Measurements from ENCODE around the gene LAMA2. TPM values are rescaled to one million over a fixed set of nuclear protein-coding genes. Genes with fewer than 3 reads are reported as not detected.
"Not testable (repeated sequence)": the region's sequence is repeated elsewhere in the genome, so short reads cannot be mapped to it uniquely, and the experiment has no call there.

LAMA2 gene
- total RNA-seq, 1 donor from 2014 or later: 0.23 TPM

DNA sequence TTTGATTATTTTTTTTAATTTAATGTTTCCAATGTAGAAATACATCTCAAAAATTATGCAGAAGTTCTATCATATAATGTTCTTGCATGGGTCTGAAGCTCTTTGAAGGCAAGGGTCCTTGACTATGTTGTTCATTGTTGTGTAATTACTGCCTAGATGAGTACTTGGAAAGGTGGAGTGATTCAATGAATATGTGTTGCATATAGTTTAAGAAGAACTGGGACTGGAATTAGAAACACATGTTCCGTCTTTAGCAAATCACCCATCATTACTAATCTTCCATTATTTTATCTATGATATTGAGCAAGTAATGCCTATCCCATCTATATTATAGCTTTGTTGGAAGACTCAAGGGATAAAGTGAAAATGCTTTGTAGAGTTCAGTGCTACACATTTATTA lies 147.3 kb downstream of the LAMA2 start:
- Mint-ChIP-seq H3K9me3 (no peaks in the 10 kb centered on the region), H3K27me3 (ENCODE audit: low read depth) (no peaks in the 10 kb centered on the region), H3K36me3 (ENCODE audit: low read depth) (no peaks in the 10 kb centered on the region), H3K4me3 (ENCODE audit: low read depth) (no peak overlapping the region), H3K4me1 (ENCODE audit: low read depth) (no peaks in the 10 kb centered on the region), H3K27ac (no peak overlapping the region)
- DNase-seq (ENCODE audit: low spot score): no peak
- intact Hi-C loops (cut with micrococcal nuclease): no loop called here

DNA sequence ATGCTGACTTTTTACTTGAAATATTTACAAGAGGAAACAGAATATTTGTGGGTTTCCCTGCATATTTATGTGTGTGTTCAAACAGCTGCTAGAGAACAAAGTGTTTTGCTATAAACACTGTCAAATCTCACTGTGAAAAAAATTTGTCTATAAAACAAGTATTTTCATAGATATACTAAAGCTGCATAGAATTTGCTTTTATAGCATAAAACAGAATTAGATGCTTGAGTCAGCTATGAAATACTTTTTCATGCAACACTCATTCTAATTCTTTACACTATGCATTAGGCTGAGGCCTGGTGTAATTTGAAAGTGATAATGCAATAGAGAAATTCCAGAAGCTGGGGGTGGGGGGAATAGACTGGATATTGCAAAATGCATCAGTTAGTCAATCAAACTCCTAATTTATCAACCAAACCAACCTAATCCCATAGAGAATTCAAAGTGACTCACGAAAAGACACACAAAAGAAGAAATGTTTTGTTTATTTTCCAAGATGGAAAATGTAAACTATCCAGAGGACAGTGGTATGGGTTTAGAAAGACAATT lies 148.2 kb downstream of the LAMA2 start:
- DNase-seq (ENCODE audit: low spot score): no peak
- no peak overlapping the region for H3K4me3 Mint-ChIP-seq (ENCODE audit: low read depth)
- no peaks in the 10 kb centered on the region for H3K36me3 Mint-ChIP-seq (ENCODE audit: low read depth)
- no peaks in the 10 kb centered on the region for H3K4me1 Mint-ChIP-seq (ENCODE audit: low read depth)
- no peaks in the 10 kb centered on the region for H3K9me3 Mint-ChIP-seq
- intact Hi-C loops (cut with micrococcal nuclease): no loop called here
- H3K27me3 Mint-ChIP-seq (ENCODE audit: low read depth): no peaks in the 10 kb centered on the region
- no peak overlapping the region for H3K27ac Mint-ChIP-seq

DNA sequence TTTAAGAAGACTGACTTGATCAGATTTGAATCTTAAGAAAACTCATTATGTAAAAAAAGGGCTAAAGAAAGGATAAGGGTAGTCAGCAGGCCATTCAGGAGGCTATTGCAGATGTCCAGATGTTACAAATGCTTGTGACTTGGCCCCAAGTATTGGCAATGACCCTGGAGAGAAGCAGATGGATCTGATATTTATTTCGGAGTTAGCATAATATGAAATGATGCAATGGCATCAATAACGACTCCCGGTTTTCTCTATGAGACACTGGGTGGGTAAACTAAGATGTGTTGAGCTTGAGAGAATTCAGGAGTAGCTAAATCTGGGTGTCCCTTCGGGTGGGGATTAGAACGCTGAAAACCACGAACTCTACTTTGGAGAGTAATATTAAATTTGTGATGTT lies 149.7 kb downstream of the LAMA2 start:
- intact Hi-C loops (cut with micrococcal nuclease): no loop called here
- no peaks in the 10 kb centered on the region for H3K4me1 Mint-ChIP-seq (ENCODE audit: low read depth)
- H3K4me3 Mint-ChIP-seq (ENCODE audit: low read depth): no peak overlapping the region
- H3K27ac Mint-ChIP-seq: no peak overlapping the region
- H3K9me3 Mint-ChIP-seq: no peaks in the 10 kb centered on the region
- no peaks in the 10 kb centered on the region for H3K36me3 Mint-ChIP-seq (ENCODE audit: low read depth)
- no peak for DNase-seq (ENCODE audit: low spot score)
- H3K27me3 Mint-ChIP-seq (ENCODE audit: low read depth): no peaks in the 10 kb centered on the region

DNA sequence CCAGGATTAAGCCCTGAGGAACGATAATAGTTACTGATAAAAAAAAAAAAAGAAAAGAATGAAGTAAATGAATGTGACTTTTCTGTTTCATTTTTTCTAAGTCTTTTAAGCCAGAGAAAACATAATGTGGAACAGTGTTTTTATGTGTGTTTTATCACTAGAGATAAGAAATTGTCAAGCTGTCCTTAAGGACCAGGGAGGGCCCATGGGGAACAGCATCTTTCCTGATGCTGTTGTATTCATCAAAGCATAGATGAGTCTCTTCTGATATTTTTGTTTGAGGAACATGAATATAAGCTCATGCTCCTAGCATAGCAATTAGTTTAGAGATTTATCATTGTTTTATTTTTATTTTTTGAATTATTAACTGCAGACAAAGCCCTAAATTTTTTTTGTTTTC lies 150.2 kb downstream of the LAMA2 start:
- Mint-ChIP-seq H3K27me3 (ENCODE audit: low read depth) (no peaks in the 10 kb centered on the region), H3K36me3 (ENCODE audit: low read depth) (no peaks in the 10 kb centered on the region), H3K4me3 (ENCODE audit: low read depth) (no peak overlapping the region), H3K4me1 (ENCODE audit: low read depth) (no peaks in the 10 kb centered on the region), H3K9me3 (no peaks in the 10 kb centered on the region), H3K27ac (no peak overlapping the region)
- no peak for DNase-seq (ENCODE audit: low spot score)
- intact Hi-C loops (cut with micrococcal nuclease): no loop called here

DNA sequence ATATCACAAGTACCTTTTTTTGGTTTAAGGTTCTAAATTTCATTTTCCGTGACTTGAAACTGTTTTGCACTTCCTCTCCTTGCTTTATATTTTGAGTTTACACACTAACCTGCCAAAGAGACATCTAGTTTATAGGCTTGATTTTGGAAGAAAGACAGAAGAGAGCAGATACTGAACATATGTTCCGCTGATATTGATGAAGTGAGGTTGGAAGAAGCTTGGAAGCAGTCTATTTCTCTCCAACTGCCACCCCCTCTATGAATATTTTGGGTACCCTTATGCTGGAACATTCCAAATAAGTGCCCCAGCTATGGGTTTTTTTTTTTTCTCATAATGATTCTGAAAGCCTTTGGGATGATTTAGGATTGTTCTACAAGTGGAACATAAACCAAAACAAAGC lies 150.6 kb downstream of the LAMA2 start:
- intact Hi-C loops (cut with micrococcal nuclease): no loop called here
- H3K27me3 Mint-ChIP-seq (ENCODE audit: low read depth): no peaks in the 10 kb centered on the region
- H3K4me1 Mint-ChIP-seq (ENCODE audit: low read depth): no peaks in the 10 kb centered on the region
- no peaks in the 10 kb centered on the region for H3K36me3 Mint-ChIP-seq (ENCODE audit: low read depth)
- H3K27ac Mint-ChIP-seq: no peak overlapping the region
- H3K4me3 Mint-ChIP-seq (ENCODE audit: low read depth): no peak overlapping the region
- no peak for DNase-seq (ENCODE audit: low spot score)
- no peaks in the 10 kb centered on the region for H3K9me3 Mint-ChIP-seq

DNA sequence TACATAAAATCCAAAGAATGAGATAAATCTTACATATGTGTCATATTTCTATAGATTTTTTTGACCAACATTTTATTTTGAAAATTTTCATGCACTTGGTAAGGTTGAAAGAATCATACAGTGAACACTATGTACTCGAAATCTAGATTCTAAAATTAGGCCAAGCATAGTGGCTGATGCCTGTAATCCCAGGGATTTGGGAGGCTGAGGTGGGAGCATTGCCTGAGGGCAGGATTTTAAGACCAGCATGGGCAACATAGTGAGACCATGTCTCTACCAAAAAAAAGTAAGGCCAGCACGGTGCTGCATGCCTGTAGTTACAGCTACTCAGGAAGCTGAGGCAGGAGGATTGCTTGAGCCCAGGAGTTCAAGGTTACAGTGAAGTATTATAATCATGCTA lies 158.6 kb downstream of the LAMA2 start:
- Mint-ChIP-seq H3K36me3 (ENCODE audit: low read depth) (no peaks in the 10 kb centered on the region), H3K27ac (no peak overlapping the region), H3K4me1 (ENCODE audit: low read depth) (no peaks in the 10 kb centered on the region), H3K9me3 (no peaks in the 10 kb centered on the region), H3K4me3 (ENCODE audit: low read depth) (no peak overlapping the region), H3K27me3 (ENCODE audit: low read depth) (no peaks in the 10 kb centered on the region)
- DNase-seq (ENCODE audit: low spot score): no peak
- intact Hi-C loops (cut with micrococcal nuclease): no loop called here

DNA sequence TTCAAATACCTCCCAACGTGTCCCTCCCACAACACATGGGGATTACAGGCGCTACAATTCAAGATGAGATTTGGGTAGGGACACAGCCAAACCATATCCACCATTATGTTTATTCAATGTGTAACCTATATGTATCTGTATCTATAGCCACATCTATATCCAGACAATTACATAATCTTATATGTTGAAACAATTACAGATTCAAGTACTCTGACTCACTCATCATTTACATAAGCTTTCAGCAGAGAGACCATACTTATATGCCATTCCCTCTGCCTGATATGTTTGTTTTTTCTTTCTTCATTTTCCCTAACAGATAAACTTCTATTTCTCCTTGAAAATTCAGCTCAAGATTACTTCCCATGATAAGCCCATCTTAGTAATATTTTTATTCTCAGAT lies 163.6 kb downstream of the LAMA2 start:
- Mint-ChIP-seq H3K36me3 (ENCODE audit: low read depth) (no peaks in the 10 kb centered on the region), H3K27ac (no peak overlapping the region), H3K9me3 (no peaks in the 10 kb centered on the region), H3K27me3 (ENCODE audit: low read depth) (no peaks in the 10 kb centered on the region), H3K4me1 (ENCODE audit: low read depth) (no peaks in the 10 kb centered on the region), H3K4me3 (ENCODE audit: low read depth) (no peak overlapping the region)
- intact Hi-C loops (cut with micrococcal nuclease): no loop called here
- no peak for DNase-seq (ENCODE audit: low spot score)

DNA sequence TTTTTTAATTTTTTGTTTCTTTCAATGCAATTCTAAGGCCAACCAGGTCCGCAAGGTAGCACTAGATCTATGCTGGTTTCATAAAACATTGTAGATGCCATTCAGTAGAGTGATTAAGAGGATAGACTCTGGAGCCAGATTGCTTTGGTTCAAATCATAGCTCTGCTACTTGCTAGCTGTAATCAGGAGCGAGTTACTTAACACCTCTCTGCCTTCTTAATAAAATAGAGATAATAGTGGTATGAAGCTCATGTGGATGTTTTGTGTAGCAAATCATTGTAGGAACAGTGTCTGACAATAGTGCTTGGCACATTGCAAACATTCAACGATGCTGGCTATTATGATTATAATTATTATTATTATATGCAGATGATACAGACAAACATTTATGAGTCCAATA lies 164.9 kb downstream of the LAMA2 start:
- H3K27me3 Mint-ChIP-seq (ENCODE audit: low read depth): no peaks in the 10 kb centered on the region
- H3K36me3 Mint-ChIP-seq (ENCODE audit: low read depth): no peaks in the 10 kb centered on the region
- H3K4me3 Mint-ChIP-seq (ENCODE audit: low read depth): no peak overlapping the region
- intact Hi-C loops (cut with micrococcal nuclease): no loop called here
- H3K9me3 Mint-ChIP-seq: no peaks in the 10 kb centered on the region
- DNase-seq (ENCODE audit: low spot score): no peak
- H3K27ac Mint-ChIP-seq: no peak overlapping the region
- H3K4me1 Mint-ChIP-seq (ENCODE audit: low read depth): no peaks in the 10 kb centered on the region

DNA sequence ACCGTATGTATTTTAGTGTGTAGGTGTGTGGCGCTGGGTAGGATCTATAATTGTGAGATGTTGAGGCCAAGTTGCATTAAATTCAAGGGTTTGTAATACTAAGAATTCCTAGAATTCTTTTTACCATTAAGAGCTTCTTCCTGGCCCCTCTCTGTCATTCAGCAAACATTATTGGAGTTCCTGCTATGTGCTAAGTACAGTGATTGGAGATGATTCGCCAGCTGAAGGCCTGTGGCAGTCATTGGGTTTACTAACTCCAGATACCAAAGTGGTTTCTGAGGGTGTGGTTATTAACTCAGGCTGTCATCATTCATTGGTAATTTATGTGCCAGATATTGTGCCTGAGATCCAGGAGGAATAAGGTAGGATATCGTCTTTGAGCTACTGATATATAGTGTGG lies 167.1 kb downstream of the LAMA2 start:
- intact Hi-C loops (cut with micrococcal nuclease): no loop called here
- no peaks in the 10 kb centered on the region for H3K27me3 Mint-ChIP-seq (ENCODE audit: low read depth)
- no peaks in the 10 kb centered on the region for H3K9me3 Mint-ChIP-seq
- no peaks in the 10 kb centered on the region for H3K36me3 Mint-ChIP-seq (ENCODE audit: low read depth)
- no peak for DNase-seq (ENCODE audit: low spot score)
- no peaks in the 10 kb centered on the region for H3K4me1 Mint-ChIP-seq (ENCODE audit: low read depth)
- H3K27ac Mint-ChIP-seq: no peak overlapping the region
- no peak overlapping the region for H3K4me3 Mint-ChIP-seq (ENCODE audit: low read depth)

DNA sequence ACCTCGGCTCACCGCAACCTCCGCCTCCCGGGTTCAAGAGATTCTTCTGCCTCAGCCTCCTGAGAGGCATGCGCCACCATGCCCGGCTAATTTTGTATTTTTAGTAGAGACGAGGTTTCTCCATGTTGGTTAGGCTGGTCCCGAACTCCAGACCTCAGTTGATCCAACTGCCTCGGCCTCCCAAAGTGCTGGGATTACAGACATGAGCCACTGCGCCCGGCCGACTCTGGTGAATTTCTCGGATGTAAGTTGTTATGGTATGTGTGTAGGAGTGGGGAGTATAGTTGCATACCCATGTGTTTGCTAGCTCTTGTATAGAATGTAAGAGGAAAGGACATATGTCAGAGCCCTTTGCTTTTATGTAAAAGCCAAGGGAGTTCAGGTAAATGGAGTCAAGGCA lies 170.2 kb downstream of the LAMA2 start:
- H3K4me3 Mint-ChIP-seq (ENCODE audit: low read depth); H3K27me3 Mint-ChIP-seq (ENCODE audit: low read depth); H3K27ac Mint-ChIP-seq; H3K36me3 Mint-ChIP-seq (ENCODE audit: low read depth); intact Hi-C loops (cut with micrococcal nuclease); H3K4me1 Mint-ChIP-seq (ENCODE audit: low read depth); H3K9me3 Mint-ChIP-seq; DNase-seq (ENCODE audit: low spot score): not testable (repeated sequence)

DNA sequence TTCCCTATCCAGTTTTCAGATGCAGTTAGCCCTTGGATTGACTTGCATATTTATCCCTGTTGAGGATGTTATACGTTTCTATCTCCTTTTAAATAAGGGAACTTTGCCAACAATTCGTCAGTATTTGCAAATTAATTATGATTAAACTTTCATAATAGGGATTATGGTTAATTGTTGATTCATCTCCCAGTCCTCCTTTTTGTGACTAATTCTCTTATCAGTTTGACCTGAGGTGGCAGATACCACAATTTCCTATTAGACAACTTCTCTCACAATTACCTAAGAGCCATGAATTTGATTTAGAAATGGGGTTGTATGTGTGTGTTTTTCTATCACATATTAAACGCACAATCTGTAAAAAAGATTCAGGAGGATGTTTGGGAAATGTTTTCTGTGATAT lies 172.9 kb downstream of the LAMA2 start:
- H3K27me3 Mint-ChIP-seq (ENCODE audit: low read depth): no peaks in the 10 kb centered on the region
- intact Hi-C loops (cut with micrococcal nuclease): no loop called here
- no peak overlapping the region for H3K4me3 Mint-ChIP-seq (ENCODE audit: low read depth)
- no peak for DNase-seq (ENCODE audit: low spot score)
- no peaks in the 10 kb centered on the region for H3K36me3 Mint-ChIP-seq (ENCODE audit: low read depth)
- H3K9me3 Mint-ChIP-seq: no peaks in the 10 kb centered on the region
- no peak overlapping the region for H3K27ac Mint-ChIP-seq
- H3K4me1 Mint-ChIP-seq (ENCODE audit: low read depth): no peaks in the 10 kb centered on the region

DNA sequence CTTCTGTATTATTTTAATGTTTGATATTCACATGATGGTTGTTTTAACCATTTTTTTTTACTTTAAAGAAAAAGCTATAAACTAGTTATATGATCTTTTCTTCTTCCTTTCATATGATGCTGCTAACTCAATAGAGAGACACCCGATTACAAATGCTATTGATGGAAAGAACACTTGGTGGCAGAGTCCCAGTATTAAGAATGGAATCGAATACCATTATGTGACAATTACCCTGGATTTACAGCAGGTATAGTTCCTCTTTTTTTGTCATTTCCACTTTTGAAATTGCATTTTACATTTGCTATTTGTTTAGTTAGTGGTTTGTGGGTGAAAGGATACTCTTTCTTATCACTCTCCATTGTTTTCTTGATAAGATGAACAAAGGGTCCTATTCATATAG lies 176.7 kb downstream of the LAMA2 start:
- no peaks in the 10 kb centered on the region for H3K27me3 Mint-ChIP-seq (ENCODE audit: low read depth)
- no peak overlapping the region for H3K27ac Mint-ChIP-seq
- no peaks in the 10 kb centered on the region for H3K36me3 Mint-ChIP-seq (ENCODE audit: low read depth)
- no peak for DNase-seq (ENCODE audit: low spot score)
- H3K4me1 Mint-ChIP-seq (ENCODE audit: low read depth): no peaks in the 10 kb centered on the region
- H3K9me3 Mint-ChIP-seq: no peaks in the 10 kb centered on the region
- no peak overlapping the region for H3K4me3 Mint-ChIP-seq (ENCODE audit: low read depth)
- intact Hi-C loops (cut with micrococcal nuclease): no loop called here

DNA sequence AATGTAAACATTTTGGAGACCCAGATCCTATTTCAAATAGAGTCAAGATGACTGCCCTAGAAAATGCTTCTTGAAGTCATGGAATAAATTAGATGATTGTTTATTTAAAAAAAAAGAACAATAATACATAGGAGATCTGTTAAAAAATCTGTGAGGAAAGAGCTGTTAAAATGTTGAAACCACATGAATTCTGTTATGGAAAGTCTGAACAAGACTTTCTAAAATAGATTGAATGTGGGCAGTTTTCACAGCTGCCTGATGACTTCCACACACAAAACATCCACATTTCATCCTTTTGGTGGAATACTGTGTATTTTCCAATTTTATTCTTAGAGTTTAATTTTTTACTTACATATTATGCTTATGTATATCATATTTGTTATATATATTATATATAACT lies 186.1 kb downstream of the LAMA2 start:
- no peak for DNase-seq (ENCODE audit: low spot score)
- Mint-ChIP-seq H3K27ac (no peak overlapping the region), H3K27me3 (ENCODE audit: low read depth) (no peaks in the 10 kb centered on the region), H3K4me3 (ENCODE audit: low read depth) (no peak overlapping the region), H3K4me1 (ENCODE audit: low read depth) (no peaks in the 10 kb centered on the region), H3K9me3 (no peaks in the 10 kb centered on the region), H3K36me3 (ENCODE audit: low read depth) (no peaks in the 10 kb centered on the region)
- intact Hi-C loops (cut with micrococcal nuclease): no loop called here

DNA sequence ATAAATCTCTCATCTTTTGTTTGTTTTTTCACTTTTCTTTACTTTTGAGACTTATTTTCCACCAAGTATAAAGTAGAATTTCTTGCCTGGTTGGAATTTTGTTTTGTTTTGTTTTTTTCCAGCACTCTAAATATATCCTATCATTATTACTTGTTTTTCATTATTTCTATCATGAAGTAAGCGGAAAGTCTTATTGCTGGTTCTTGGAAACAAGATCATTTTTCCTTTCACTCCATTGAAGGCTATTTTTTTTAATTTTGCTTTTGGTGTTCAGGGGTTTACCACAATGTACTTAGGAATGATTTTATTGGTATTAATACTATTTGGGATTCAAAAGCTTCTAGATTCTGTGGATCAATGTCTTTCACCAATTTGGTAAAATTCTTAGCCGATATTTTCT lies 190.1 kb downstream of the LAMA2 start:
- no peaks in the 10 kb centered on the region for H3K4me1 Mint-ChIP-seq (ENCODE audit: low read depth)
- H3K4me3 Mint-ChIP-seq (ENCODE audit: low read depth): no peak overlapping the region
- no peaks in the 10 kb centered on the region for H3K9me3 Mint-ChIP-seq
- DNase-seq (ENCODE audit: low spot score): no peak
- intact Hi-C loops (cut with micrococcal nuclease): no loop called here
- H3K27ac Mint-ChIP-seq: no peak overlapping the region
- H3K36me3 Mint-ChIP-seq (ENCODE audit: low read depth): no peaks in the 10 kb centered on the region
- no peaks in the 10 kb centered on the region for H3K27me3 Mint-ChIP-seq (ENCODE audit: low read depth)
